Measurements from ENCODE around the gene TAS2R9. TPM values are rescaled to one million over a fixed set of nuclear protein-coding genes. Genes with fewer than 3 reads are reported as not detected.
"Not testable (repeated sequence)": the region's sequence is repeated elsewhere in the genome, so short reads cannot be mapped to it uniquely, and the experiment has no call there.

Gene TAS2R9
- total and polyA plus RNA-seq, 8 donors, result not detected

GRCh38 chr12:10794222-10794621, 15.7 kb downstream of the TAS2R9 start:
- Histone ChIP-seq H3K4me1 (no peaks in the 10 kb centered on the region), H3K27ac (no peak overlapping the region), H3K4me3 (no peak overlapping the region), H3K27me3 (no peaks in the 10 kb centered on the region), H3K36me3 (no peaks in the 10 kb centered on the region), H3K9me3 (no peaks in the 10 kb centered on the region)
- intact Hi-C loops (cut with DNase I), result no loop called here
- ATAC-seq (no peak), DNase-seq (no peak)
- no peak for TF ChIP-seq CTCF (IDR thresholded peaks at IDR 0.05)

- H3K27me3 ChIP-seq; H3K36me3 ChIP-seq; intact Hi-C loops (cut with DNase I); H3K4me3 ChIP-seq; ATAC-seq; H3K4me1 ChIP-seq; H3K9me3 ChIP-seq; DNase-seq; H3K27ac ChIP-seq: not testable (repeated sequence)
Measured at GRCh38 chr12:10791769-10792168, 18.2 kb downstream of the TAS2R9 start.

GRCh38 chr12:10783252-10783651, 26.7 kb downstream of the TAS2R9 start:
- intact Hi-C loops (cut with DNase I), result no loop called here

DNA sequence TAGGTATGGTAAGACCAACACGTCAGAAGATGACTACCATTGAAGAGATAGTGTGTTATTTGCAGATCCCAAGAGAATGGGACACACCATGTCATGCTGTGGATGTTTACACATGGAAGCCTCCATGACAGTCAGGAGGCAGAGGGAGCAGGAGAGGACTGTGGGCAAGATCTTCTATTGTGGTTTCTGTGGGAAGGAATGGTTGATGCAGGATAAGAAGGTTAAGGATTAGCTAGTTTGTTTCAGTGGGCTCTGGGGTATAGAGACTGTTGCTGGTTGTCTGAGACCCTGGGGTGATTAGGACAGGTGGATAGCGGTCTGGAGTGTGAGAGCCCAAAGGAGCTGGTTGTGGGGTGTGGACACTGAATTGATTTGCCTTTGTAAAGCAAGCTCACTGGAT, 30.9 kb downstream of the TAS2R9 start:
- H3K4me3 ChIP-seq, result no peak overlapping the region
- intact Hi-C loops (cut with DNase I), result loop anchor here in 1 of 2 donors (10.0 kb wide), 1 partner anchor 706 kb away; no protein-coding TSS in a partner anchor
- H3K9me3 ChIP-seq, result no peaks in the 10 kb centered on the region

More at GRCh38 chr12:10783252-10783651, 26.7 kb downstream of the TAS2R9 start:
- Histone ChIP-seq H3K9me3 (no peaks in the 10 kb centered on the region), H3K27ac (no peak overlapping the region), H3K4me3 (no peak overlapping the region), H3K27me3 (no peaks in the 10 kb centered on the region), H3K4me1 (no peaks in the 10 kb centered on the region), H3K36me3 (no peaks in the 10 kb centered on the region)
- no peak for TF ChIP-seq CTCF (IDR thresholded peaks at IDR 0.05)
- ATAC-seq (no peak), DNase-seq (no peak)

DNA sequence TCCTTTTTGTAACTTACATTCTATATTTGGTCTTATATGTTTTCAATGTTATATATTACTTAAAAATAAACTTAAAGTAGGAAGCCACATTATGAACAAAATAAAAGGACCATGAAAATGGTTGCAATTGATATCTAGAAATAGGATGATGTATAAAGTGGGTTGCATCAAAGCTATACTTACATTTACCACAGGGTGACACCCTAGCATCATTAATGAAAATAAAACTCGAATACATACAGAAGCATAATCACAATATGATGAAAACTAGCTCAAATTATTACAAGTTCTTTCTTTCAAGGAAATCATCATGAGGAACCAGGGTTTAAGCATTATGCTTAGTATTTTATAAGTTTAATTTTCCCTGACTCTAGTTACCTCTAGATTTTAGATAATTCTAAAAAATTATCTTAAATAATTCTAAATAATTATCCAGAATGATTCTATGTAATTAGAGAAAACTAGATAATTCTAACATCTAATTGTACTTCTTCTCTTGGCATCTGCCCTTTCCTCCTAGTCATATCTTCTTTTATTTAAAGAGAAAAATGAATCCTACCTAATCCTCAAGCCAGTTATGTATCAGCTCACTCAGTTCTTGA, 38.7 kb downstream of the TAS2R9 start:
- peak in 2 of 4 donors; percentile 24 to 48 for DNase-seq
- peaks cover 27 to 35% of the 10 kb centered on the region in 2 donors for H3K27me3 ChIP-seq
- intact Hi-C loops (cut with DNase I), result loop anchor here in 1 of 2 donors (5.0 to 10.0 kb wide), 2 partner anchors 426 to 714 kb away; no protein-coding TSS in a partner anchor
- H3K4me1 ChIP-seq, result no peaks in the 10 kb centered on the region
- no peaks in the 10 kb centered on the region for H3K36me3 ChIP-seq
- H3K4me3 ChIP-seq, result no peak overlapping the region
- H3K9me3 ChIP-seq, result no peaks in the 10 kb centered on the region
- no peak overlapping the region for H3K27ac ChIP-seq
- peak; percentile 44 to 73 for TF ChIP-seq CTCF (IDR thresholded peaks at IDR 0.05)
- peak; percentile 81 for ATAC-seq

More for the DNA sequence above, 30.9 kb downstream of the TAS2R9 start:
- DNase-seq, result no peak
- no peak for TF ChIP-seq CTCF (IDR thresholded peaks at IDR 0.05)
- H3K4me1 ChIP-seq, result no peaks in the 10 kb centered on the region
- H3K36me3 ChIP-seq, result no peaks in the 10 kb centered on the region
- peaks cover 0 to 1% of the 10 kb centered on the region in 2 donors for H3K27me3 ChIP-seq
- H3K27ac ChIP-seq, result no peak overlapping the region
- ATAC-seq, result no peak

DNA sequence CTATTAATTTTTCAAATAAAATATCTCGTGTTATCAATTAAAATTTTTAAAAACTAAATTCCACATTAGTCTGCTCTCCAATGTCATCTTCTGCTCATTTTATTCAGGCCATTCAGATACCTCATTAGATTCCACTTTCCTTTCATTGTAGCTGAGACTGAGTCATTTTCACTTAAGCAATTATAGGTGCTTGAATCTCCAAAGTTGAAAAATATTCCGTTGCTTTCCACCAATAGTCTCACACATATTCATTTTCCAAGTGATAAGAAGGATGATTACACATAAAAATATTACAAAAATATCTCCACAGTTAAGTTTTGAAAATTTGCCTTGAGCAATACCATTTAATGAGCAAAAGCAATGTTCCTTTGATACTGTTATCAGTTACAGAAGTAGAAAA, 50.3 kb downstream of the TAS2R9 start:
- H3K4me1 ChIP-seq, result no peaks in the 10 kb centered on the region
- no peak overlapping the region for H3K4me3 ChIP-seq
- DNase-seq (no peak), ATAC-seq (no peak)
- H3K27me3 ChIP-seq, result peaks cover 3 to 7% of the 10 kb centered on the region in 2 donors
- intact Hi-C loops (cut with DNase I), result no loop called here
- no peak for TF ChIP-seq CTCF (IDR thresholded peaks at IDR 0.05)
- no peak overlapping the region for H3K27ac ChIP-seq
- H3K36me3 ChIP-seq, result no peaks in the 10 kb centered on the region
- peaks cover 0 to 19% of the 10 kb centered on the region in 2 donors for H3K9me3 ChIP-seq
